ENCODE measurements around the gene PPP6R3. TPM values are rescaled to one million over a fixed set of nuclear protein-coding genes. Genes with fewer than 3 reads are reported as not detected.

PPP6R3 gene
- total RNA-seq, 2 donors from 2014 or later: 118 to 146 TPM

DNA sequence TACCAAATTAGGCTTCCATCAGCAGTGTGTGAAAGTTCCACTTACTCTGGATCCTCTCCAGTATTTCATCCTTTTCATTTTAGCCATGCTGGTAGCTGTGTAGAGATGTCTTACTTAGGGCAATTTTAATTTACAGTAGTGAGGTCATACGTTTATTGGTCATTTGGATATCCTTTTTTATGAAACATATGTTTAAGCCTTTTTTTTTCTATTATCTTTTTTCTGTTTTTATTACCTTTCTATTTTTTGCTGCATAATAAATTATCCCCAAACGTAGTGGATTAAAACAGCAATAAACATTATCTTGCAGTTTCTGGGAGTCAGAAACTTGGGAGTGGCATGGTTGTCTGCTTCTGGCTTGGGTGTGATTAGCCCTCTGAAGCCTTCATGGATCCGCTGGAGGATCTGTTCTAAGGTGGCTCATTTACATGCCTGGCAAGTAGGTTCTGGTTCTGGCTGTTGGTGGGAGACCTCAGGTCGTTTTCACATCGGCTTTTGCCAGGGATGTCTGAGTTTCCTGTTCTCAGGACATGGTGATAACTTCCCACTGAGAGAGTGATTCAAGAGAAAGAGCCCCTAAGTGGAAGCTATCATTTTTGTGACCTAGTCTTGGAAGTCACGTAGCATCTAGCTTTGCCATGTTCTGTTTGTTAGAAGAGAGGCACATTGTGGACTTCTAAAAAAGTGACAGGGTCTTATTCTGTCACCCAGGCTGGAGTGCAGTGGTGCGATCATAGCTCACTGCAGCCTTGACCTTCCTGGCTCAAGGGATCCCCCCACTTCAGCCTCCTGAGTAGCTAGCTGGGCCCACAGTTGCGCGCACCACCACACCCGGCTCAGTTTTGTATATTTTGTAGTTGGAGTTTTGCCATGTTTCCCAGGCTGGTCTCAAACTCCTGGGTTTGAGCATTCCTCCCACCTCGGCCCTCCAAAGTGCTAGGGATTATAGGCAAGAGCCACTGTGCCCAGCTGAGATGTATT lies 38.6 kb downstream of the PPP6R3 start:
- Histone ChIP-seq H3K4me1 (replicated peaks) (no peaks in the 10 kb centered on the region), H3K27ac (no peak overlapping the region), H3K4me3 (no peak overlapping the region), H3K9me3 (no peaks in the 10 kb centered on the region), H3K36me3 (no peaks in the 10 kb centered on the region), H3K27me3 (replicated peaks; ENCODE audit: insufficient read depth) (no peaks in the 10 kb centered on the region)
- intact Hi-C loops (cut with DNase I): no loop called here
- 62% methylated on average over 11 of the region's 11 CpGs for WGBS
- TF ChIP-seq POLR2AphosphoS5 (IDR thresholded peaks at IDR 0.05) (no peak), CTCF (IDR thresholded peaks at IDR 0.05) (no peak), POLR2A (IDR thresholded peaks at IDR 0.05) (no peak)
- no peak for DNase-seq (ENCODE audit: low spot score)

DNA sequence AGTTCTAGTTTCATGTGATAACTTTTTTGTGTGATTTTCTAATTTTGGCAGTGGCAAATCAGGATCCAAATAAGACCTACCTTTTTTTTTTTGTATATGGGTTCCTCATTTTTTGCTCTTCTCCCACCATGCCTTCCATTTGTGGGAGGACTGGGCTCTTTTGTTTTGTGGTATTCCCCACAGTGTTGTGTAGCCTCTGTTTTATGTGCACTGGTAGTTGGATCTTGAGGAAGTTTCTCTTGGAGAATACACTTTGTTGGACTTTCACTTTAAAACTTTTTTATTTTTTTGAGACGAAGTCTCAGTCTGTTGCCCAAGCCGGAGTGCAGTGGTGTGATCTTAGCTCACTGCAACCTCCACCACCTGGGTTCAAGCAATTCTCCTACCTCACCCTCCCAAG lies 39.7 kb downstream of the PPP6R3 start:
- no peaks in the 10 kb centered on the region for H3K4me1 ChIP-seq (replicated peaks)
- WGBS: 77% methylated on average over 2 of the region's 2 CpGs

DNA sequence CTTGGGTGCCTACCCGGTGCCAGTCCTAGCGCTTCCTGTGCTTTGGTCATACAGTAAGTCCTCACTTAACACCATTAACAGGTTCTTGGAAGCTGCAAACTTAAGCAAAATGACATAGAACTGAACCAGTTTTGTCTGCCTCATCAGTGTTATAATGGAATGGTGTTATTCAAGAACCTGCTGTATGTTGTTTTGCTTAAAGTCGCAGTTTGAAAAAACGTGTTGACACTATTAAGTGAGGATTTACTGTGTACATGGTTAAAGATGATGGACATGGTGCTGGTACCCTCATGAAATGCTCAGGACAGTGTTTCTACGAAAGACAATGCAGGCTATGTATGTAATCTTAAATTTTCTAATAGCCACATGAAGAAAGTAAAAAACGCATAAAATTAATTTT lies 41.3 kb downstream of the PPP6R3 start:
- TF ChIP-seq POLR2AphosphoS5 (IDR thresholded peaks at IDR 0.05): no peak
- TF ChIP-seq POLR2A (IDR thresholded peaks at IDR 0.05): no peak
- TF ChIP-seq CTCF (IDR thresholded peaks at IDR 0.05): no peak
- H3K36me3 ChIP-seq: no peaks in the 10 kb centered on the region
- H3K4me3 ChIP-seq: no peak overlapping the region
- WGBS: 92% methylated on average over 6 of the region's 6 CpGs
- no peak for DNase-seq (ENCODE audit: low spot score)
- no peaks in the 10 kb centered on the region for H3K9me3 ChIP-seq
- H3K27ac ChIP-seq: no peak overlapping the region
- intact Hi-C loops (cut with DNase I): no loop called here
- no peaks in the 10 kb centered on the region for H3K27me3 ChIP-seq (replicated peaks; ENCODE audit: insufficient read depth)
- H3K4me1 ChIP-seq (replicated peaks): peaks cover 3% of the 10 kb centered on the region

More for the DNA sequence above, 39.7 kb downstream of the PPP6R3 start:
- DNase-seq (ENCODE audit: low spot score): no peak
- Histone ChIP-seq H3K27ac (no peak overlapping the region), H3K36me3 (no peaks in the 10 kb centered on the region), H3K4me3 (no peak overlapping the region), H3K27me3 (replicated peaks; ENCODE audit: insufficient read depth) (no peaks in the 10 kb centered on the region), H3K9me3 (no peaks in the 10 kb centered on the region)
- TF ChIP-seq POLR2A (IDR thresholded peaks at IDR 0.05) (no peak), CTCF (IDR thresholded peaks at IDR 0.05) (no peak), POLR2AphosphoS5 (IDR thresholded peaks at IDR 0.05) (no peak)
- intact Hi-C loops (cut with DNase I): no loop called here

DNA sequence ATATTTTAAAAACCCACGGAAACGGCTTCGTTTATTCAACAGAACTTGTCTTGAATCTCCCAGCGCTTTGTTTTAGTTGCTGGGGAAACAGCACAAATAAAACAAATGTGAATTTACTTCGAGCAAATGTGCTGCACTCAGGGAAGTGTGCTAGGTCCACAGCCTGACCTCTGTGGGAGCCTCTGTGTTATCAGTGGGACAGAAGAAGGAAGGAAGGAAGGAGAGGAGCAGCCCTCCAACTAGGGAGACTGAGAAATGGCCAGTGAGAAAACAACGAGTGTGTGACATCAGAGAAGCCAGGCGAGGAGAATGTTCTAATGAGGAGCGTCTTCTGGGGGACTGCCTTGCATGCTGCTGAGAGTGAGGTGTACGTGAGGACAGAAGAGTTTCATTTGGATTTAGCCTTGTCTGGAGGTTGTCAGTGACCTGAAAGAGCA lies 42.7 kb downstream of the PPP6R3 start:
- 40% methylated on average over 9 of the region's 9 CpGs for WGBS
- no peak for DNase-seq (ENCODE audit: low spot score)
- TF ChIP-seq POLR2AphosphoS5 (IDR thresholded peaks at IDR 0.05): no peak
- no peak for TF ChIP-seq CTCF (IDR thresholded peaks at IDR 0.05)
- TF ChIP-seq POLR2A (IDR thresholded peaks at IDR 0.05): no peak
- peaks cover 3% of the 10 kb centered on the region for H3K4me1 ChIP-seq (replicated peaks)
- H3K27me3 ChIP-seq (replicated peaks; ENCODE audit: insufficient read depth): no peaks in the 10 kb centered on the region
- H3K4me3 ChIP-seq: no peak overlapping the region
- intact Hi-C loops (cut with DNase I): no loop called here
- H3K36me3 ChIP-seq: no peaks in the 10 kb centered on the region
- H3K9me3 ChIP-seq: no peaks in the 10 kb centered on the region
- H3K27ac ChIP-seq: no peak overlapping the region

- DNase-seq (ENCODE audit: low spot score): no peak
- WGBS: 53% methylated on average over 3 of the region's 3 CpGs
- no peak overlapping the region for H3K4me3 ChIP-seq
- no peaks in the 10 kb centered on the region for H3K36me3 ChIP-seq
- peaks cover 3% of the 10 kb centered on the region for H3K4me1 ChIP-seq (replicated peaks)
- no peaks in the 10 kb centered on the region for H3K9me3 ChIP-seq
- intact Hi-C loops (cut with DNase I): no loop called here
- H3K27ac ChIP-seq: no peak overlapping the region
- no peaks in the 10 kb centered on the region for H3K27me3 ChIP-seq (replicated peaks; ENCODE audit: insufficient read depth)
- TF ChIP-seq POLR2A (IDR thresholded peaks at IDR 0.05) (no peak), CTCF (IDR thresholded peaks at IDR 0.05) (no peak), POLR2AphosphoS5 (IDR thresholded peaks at IDR 0.05) (no peak)
These were observed 43.2 kb downstream of the PPP6R3 start for GRCh38 chr11:68503792-68504191.
